Common myeloid progenitor, CD34-positive (primary cell): Measurements from ENCODE around the gene SLC18B1. TPM values are rescaled to one million over a fixed set of nuclear protein-coding genes. Genes with fewer than 3 reads are reported as not detected.

Experiments
- CTCF ChIA-PET: fragments of 350-600 bp; sonication (Branson Sonifier 250); formaldehyde crosslinking; loops from one replicate; lab custom pipeline; 2021; ENCODE audit warnings: antibody characterized with exemption; lab: Charles Lee
- POLR2A ChIA-PET: fragments of 350-600 bp; sonication (Branson Sonifier 250); formaldehyde crosslinking; loops from one replicate; lab custom pipeline; 2021; ENCODE audit warnings: antibody characterized with exemption; lab: Charles Lee
- DNase-seq, 3 donors: peaks; one replicate each; pipeline versions ENCODE4 v3.0.0 to v3.0.0-alpha.2; 2013
- H3K27ac ChIP-seq, 2 experiments: 1 replicate in 1 of 2; 2 replicates in 1 of 2; pipeline ENCODE4 v1.7.0; 2013; ENCODE audit warnings: inconsistent platforms in 2 of 2, low read length in 2 of 2, mild to moderate bottlenecking in 2 of 2, low read depth in 1 of 2, moderate library complexity in 1 of 2; ENCODE audit not compliant: severe bottlenecking in 2 of 2, insufficient read depth in 1 of 2, poor library complexity in 1 of 2
- H3K27me3 ChIP-seq, 5 experiments: replicated peaks in 2 of 5; 1 replicate in 3 of 5; 2 replicates in 2 of 5; pipeline versions ENCODE4 v1.6.1 to v1.7.0; 2013; ENCODE audit warnings: low read length in 4 of 5, mild to moderate bottlenecking in 2 of 5, moderate library complexity in 2 of 5, inconsistent platforms in 1 of 5; ENCODE audit not compliant: insufficient read depth in 5 of 5, control insufficient read depth in 4 of 5
- H3K36me3 ChIP-seq, 4 experiments: 1 replicate in 2 of 4; 2 replicates in 2 of 4; pipeline versions ENCODE4 v1.6.1 to v1.7.0; 2013; ENCODE audit warnings: low read length in 3 of 4, control low read depth in 1 of 4, mild to moderate bottlenecking in 1 of 4; ENCODE audit not compliant: control insufficient read depth in 4 of 4, insufficient read depth in 4 of 4
- H3K4me1 ChIP-seq, 4 experiments: 1 replicate in 3 of 4; 2 replicates in 1 of 4; pipeline versions ENCODE4 v1.6.1 to v1.7.1; 2013; ENCODE audit warnings: low read length in 3 of 4, mild to moderate bottlenecking in 3 of 4, control low read depth in 1 of 4, inconsistent platforms in 1 of 4, moderate library complexity in 1 of 4; ENCODE audit not compliant: control insufficient read depth in 4 of 4, insufficient read depth in 4 of 4; ENCODE audit errors: control extremely low read depth in 1 of 4
- H3K4me3 ChIP-seq, 7 experiments: 1 replicate in 4 of 7; 2 replicates in 3 of 7; pipeline versions ENCODE4 v1.5.1 to v1.7.0; 2013; ENCODE audit warnings: mild to moderate bottlenecking in 7 of 7, low read length in 6 of 7, moderate library complexity in 6 of 7, inconsistent platforms in 2 of 7, low read depth in 2 of 7, control low read depth in 1 of 7; ENCODE audit not compliant: insufficient read depth in 4 of 7, control insufficient read depth in 1 of 7; ENCODE audit errors: extremely low read depth in 1 of 7
- H3K9me3 ChIP-seq, 5 experiments: 1 replicate in 4 of 5; 2 replicates in 1 of 5; pipeline versions ENCODE4 v1.6.1 to v1.7.1; 2013; ENCODE audit warnings: low read length in 4 of 5, mild to moderate bottlenecking in 2 of 5, inconsistent platforms in 1 of 5, low read depth in 1 of 5, moderate library complexity in 1 of 5; ENCODE audit not compliant: control insufficient read depth in 4 of 5, insufficient read depth in 2 of 5; ENCODE audit errors: control extremely low read depth in 1 of 5
- WGBS: methylation state at CpG from one replicate; pipeline ENCODE4 v1.1.5; 2013; ENCODE audit not compliant: insufficient coverage; 5-methylcytosine and 5-hydroxymethylcytosine counted together
- polyA plus RNA-seq: library from polyadenylated mRNA; unstranded; fragments of 120-200 nt; gene quantifications from one replicate; pipeline ENCODE4 v1.2.1, GENCODE V29; 2013

SLC18B1 gene
- polyA plus RNA-seq, result 6.3 TPM

DNA sequence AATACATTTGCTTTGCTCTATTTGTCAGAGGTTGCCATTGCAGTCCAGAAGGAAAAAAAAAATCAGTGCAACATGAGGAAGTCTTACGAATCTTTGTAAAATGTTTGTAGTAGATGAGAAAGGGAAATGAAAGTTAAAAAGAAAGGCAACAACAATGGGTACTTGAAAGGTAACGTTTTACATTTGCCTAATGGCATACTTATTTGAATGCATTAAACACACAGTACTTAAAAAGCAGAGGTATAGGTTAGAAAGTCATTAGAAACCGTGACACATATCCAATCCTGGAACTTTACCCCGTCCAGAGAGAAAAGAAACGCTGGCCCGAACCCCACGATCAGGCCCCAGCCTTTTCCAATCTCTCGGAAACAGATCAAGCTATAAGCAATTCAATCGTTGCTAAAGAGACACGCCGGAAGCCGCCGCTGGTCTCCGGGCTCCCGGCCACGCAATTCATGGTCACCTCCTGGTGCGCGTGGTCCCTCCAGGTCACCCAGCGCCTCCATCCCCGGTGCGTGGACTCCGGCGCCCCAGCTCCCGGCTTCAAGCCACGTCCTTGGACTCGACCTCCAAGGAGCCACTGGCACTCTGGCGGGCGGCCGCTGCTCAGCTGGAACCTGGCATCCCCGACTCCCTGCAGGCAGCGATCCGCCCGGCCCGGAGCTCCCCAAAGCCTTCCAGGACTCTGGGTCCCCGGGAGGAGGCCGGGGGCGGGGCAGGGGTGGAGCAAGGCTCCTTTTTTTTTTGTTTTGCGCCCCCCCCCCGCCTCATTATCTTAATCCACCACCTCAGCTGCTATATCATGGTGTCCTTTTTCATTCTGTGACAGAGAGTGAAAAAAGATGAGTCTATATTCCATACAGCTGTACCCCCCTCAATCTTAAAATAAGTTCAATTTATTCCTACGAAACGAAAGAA lies at the start of gene SLC18B1:
Gene SLC18B1 (minus strand): TSS at position 687 of the 918 bp plus-strand sequence. CDS start 181 bp downstream, at position 506.
- Histone ChIP-seq H3K9me3 (peaks cover 0 to 4% (median 0%) of the 10 kb centered on the region in 5 experiments), H3K4me3 (peak within 1 kb of the TSS; percentile 63 to 96 (median 89)), H3K36me3 (no peaks in the 10 kb centered on the region), H3K27me3 (no peaks in the 10 kb centered on the region), H3K27ac (no peak within 1 kb of the TSS), H3K4me1 (peaks cover 0 to 11% (median 3%) of the 10 kb centered on the region in 4 experiments)
- CTCF ChIA-PET, result interaction anchor here (0.7 to 3.5 kb wide), 18 partner anchors 8 to 279 kb away, joined by 3 to 30 read pairs (median 3); no protein-coding TSS in a partner anchor
- DNase-seq, result peak; percentile 35 to 58 (median 54)
- POLR2A ChIA-PET, result interaction anchor here (0.6 to 3.2 kb wide), 2 partner anchors 16 to 18 kb away, joined by 3 to 15 read pairs; partner anchors contain the start of gene RPS12
- WGBS, result 0% methylated on average over 27 of the region's 41 CpGs

DNA sequence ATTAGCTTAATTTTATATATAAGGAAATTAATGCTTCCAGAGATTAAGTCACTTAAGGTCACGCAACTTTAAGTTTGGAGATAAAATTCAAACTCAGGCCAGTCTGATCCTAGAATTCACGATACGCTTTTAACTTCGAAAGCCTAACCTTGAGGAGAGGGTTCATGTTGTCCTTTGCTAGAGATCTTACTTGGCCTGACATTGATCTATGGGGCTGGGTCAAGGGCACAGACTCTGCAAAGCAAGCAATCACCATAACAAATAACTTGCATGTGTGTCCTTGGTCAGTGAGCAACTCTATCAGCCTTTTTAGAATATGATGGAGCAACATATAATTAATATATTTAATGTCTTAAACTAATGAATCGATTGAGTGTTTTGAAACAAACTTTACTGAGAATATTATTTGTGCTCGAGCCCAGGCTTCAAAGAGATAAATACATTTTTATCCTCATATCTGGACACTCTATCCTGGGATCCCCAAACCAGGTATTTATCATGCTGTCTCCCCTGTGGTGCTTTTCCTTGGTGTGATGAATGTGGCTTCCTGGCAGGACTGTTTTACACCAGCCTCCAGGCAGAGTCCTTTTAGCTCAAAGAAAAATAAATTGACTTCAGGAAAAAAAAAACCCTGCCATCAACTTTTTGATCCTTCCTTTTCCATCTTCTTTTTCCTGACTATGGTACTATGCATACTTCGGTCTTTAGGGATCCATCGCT lies 45.0 kb upstream of the SLC18B1 start:
- Histone ChIP-seq H3K27ac (no peak overlapping the region), H3K9me3 (peaks cover 0 to 2% (median 0%) of the 10 kb centered on the region in 5 experiments), H3K4me3 (no peak overlapping the region), H3K36me3 (no peaks in the 10 kb centered on the region), H3K4me1 (no peaks in the 10 kb centered on the region), H3K27me3 (no peaks in the 10 kb centered on the region)
- ChIA-PET CTCF (no interaction called here), POLR2A (no interaction called here)
- DNase-seq, result no peak
- 89% methylated on average over 4 of the region's 8 CpGs for WGBS

DNA sequence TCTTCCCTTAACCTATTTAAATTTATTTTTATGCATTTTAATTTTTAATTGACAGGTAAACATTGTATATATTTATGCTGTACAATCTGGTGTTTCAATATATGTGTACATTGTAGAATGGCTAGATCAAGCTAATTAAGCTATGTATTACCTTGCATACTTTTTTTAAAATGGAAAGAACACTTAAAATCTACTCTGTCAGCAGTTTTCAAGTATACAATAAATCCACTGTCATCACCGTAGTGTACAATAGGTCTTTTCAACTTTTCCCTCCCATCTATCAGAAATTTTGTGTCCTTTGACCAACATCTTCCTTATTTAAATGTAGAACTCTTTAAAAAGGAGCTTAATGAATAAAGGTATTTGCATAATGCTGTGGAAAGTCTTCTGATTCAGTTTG lies 43.5 kb upstream of the SLC18B1 start:
- 83% methylated on average over 1 of the region's 1 CpG for WGBS
- ChIA-PET CTCF (no interaction called here), POLR2A (no interaction called here)
- no peak overlapping the region for H3K4me3 ChIP-seq
- no peak for DNase-seq
- no peaks in the 10 kb centered on the region for H3K4me1 ChIP-seq
- H3K36me3 ChIP-seq, result no peaks in the 10 kb centered on the region
- H3K27me3 ChIP-seq, result no peaks in the 10 kb centered on the region
- peaks cover 0 to under 1% (median 0%) of the 10 kb centered on the region in 5 experiments for H3K9me3 ChIP-seq
- H3K27ac ChIP-seq, result no peak overlapping the region

DNA sequence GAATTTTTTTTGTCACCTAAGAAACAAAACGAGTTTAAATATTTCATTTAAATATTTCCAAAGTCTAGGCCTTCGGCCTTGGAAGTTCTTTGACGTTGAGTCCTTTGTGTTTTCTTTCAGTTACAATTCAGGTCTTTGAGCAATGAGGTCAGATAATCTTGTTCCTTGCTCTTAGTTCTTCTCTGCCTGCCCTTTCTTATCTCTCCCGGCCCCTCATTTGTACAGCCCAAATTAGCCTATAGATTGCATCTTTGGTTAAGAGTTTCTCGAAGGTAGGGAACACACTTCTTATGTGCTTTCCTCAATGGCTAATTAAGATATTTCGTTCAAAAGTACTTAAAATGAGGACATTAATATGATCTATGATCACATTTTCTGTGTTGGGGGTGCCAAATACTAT lies 34.5 kb upstream of the SLC18B1 start:
- WGBS, result 100% methylated on average over 2 of the region's 6 CpGs
- no peak overlapping the region for H3K27ac ChIP-seq

DNA sequence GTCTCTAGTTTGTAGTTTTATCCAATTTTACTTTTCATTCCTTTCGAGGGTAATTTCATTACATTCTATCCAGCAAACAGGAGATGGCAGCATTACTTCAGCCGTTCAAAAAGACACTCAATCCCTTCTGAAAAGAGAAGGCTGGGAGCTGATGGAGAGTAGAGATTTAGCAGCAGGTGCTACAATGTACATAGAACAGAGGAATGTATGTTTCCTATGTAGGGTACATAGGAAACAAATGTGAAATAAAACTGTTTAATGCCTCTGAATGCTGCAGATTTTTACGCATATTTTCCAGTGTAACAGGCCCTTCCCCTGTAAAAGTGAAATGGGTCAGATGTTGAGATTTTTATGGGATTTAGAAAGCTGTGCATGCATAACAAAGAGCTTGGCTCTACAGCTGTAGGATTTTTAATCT lies 31.9 kb upstream of the SLC18B1 start:
- CTCF ChIA-PET, result interaction anchor here (0.8 to 1.7 kb wide), 5 partner anchors 32 to 722 kb away, joined by 3 to 5 read pairs (median 3); partner anchors contain the start of gene SLC18B1
- Histone ChIP-seq H3K9me3 (no peaks in the 10 kb centered on the region), H3K4me3 (no peak overlapping the region), H3K27ac (no peak overlapping the region), H3K36me3 (no peaks in the 10 kb centered on the region), H3K4me1 (no peaks in the 10 kb centered on the region), H3K27me3 (peaks cover 0 to 2% (median 0%) of the 10 kb centered on the region in 5 experiments)
- 44% methylated on average over 2 of the region's 3 CpGs for WGBS
- peak in 1 of 3 donors; percentile 28 for DNase-seq
- POLR2A ChIA-PET, result no interaction called here

More for the DNA sequence above, 34.5 kb upstream of the SLC18B1 start:
- ChIA-PET POLR2A (no interaction called here), CTCF (interaction anchor here (0.8 to 1.0 kb wide), 2 partner anchors 9 to 10 kb away, joined by 3 read pairs; no protein-coding TSS in a partner anchor)
- Histone ChIP-seq H3K4me3 (no peak overlapping the region), H3K9me3 (no peaks in the 10 kb centered on the region), H3K36me3 (no peaks in the 10 kb centered on the region), H3K4me1 (no peaks in the 10 kb centered on the region), H3K27me3 (peaks cover 0 to 2% (median 0%) of the 10 kb centered on the region in 5 experiments)
- no peak for DNase-seq

DNA sequence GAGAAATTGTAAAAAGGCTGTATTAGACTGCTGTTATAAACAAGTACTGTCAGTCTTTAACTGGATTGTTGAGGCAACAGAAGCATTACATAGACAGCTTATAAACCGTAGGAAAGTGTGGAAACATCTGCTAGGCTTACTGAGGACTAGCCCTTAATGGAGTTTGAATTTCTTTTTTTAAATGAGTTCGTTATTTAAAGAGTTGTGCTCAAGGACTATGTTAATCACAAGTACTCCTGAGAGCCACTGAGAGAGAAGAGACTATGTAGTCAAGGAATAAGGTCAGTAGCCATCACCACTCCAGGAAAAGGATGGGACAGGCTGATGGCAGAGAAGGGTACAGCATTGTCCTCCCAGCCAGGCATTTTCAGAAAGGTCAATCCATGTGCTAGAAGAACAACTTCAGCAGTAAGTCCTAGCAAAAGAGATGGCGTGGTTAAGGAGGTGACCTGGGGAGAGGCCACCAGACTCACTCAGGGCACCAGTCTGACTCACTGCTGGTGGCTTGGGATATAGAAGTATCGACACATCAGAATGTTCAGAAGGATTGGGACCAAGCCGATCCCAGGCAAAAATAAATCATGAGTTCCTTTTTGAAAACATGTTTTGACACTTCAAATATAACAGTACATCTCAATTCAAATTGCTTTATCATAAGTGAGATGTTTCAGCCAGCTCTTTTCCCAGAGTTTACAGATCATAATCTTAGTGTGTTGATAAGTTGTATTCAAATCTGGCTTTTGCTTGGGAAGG lies 22.4 kb upstream of the SLC18B1 start:
- H3K4me3 ChIP-seq, result no peak overlapping the region
- ChIA-PET POLR2A (interaction anchor here (0.6 kb wide), 1 partner anchor 44 kb away, joined by 3 read pairs; no protein-coding TSS in a partner anchor), CTCF (interaction anchor here (4.2 kb wide), 1 partner anchor 7 kb away, joined by 20 read pairs; the partner anchor contains the start of gene RPS12)
- peaks cover 6 to 16% (median 12%) of the 10 kb centered on the region in 4 experiments for H3K4me1 ChIP-seq
- no peak overlapping the region for H3K27ac ChIP-seq
- no peaks in the 10 kb centered on the region for H3K9me3 ChIP-seq
- 96% methylated on average over 3 of the region's 5 CpGs for WGBS
- H3K27me3 ChIP-seq, result no peaks in the 10 kb centered on the region
- DNase-seq, result no peak
- H3K36me3 ChIP-seq, result peaks cover 8 to 40% (median 29%) of the 10 kb centered on the region in 4 experiments
